IMR-90 (cell line): Measurements from ENCODE around the gene HNRNPM. TPM values are rescaled to one million over a fixed set of nuclear protein-coding genes. Genes with fewer than 3 reads are reported as not detected.

Experiments
- ATAC-seq: fragments of 200-7000 bp; cut with Tn5 transposase; 2 replicates; pipeline ENCODE4 v1.9.1; 2020; ENCODE audit warnings: low read depth, mild to moderate bottlenecking, moderate library complexity
- BruUV-seq: library from RNA; stranded (reverse); fragments of 400-500 nt; replicated peaks from 2 replicates; lab custom pipeline; 2021; lab: Mats Ljungman, UMichigan
- CTCF ChIA-PET: fragments of 300-600 bp; formaldehyde crosslinking; extraction: SDS; loops from one replicate; lab custom pipeline; 2021; ENCODE audit warnings: antibody characterized with exemption; lab: Yijun Ruan, JAX
- POLR2A ChIA-PET: fragments of 300-600 bp; sonication (Branson Sonifier 250); formaldehyde crosslinking; loops from one replicate; lab custom pipeline; 2022; ENCODE audit warnings: antibody characterized with exemption; ENCODE audit not compliant: unreplicated experiment; lab: Charles Lee
- DNase-seq: peaks from one replicate; pipeline ENCODE4 v3.0.0; 2013
- H2AFZ ChIP-seq: replicated peaks from 2 replicates; pipeline ENCODE3; 2013; ENCODE audit warnings: low read length, mild to moderate bottlenecking; ENCODE audit not compliant: poor library complexity
- H2AK5ac ChIP-seq: 2 replicates; pipeline ENCODE4 v1.6.1; 2013; ENCODE audit warnings: low read depth, low read length, inconsistent platforms
- H2AK9ac ChIP-seq: replicated peaks from 2 replicates; pipeline ENCODE3; 2013; ENCODE audit warnings: mild to moderate bottlenecking, low read depth, low read length, moderate library complexity; ENCODE audit not compliant: poor library complexity
- H2BK120ac ChIP-seq: 2 replicates; pipeline ENCODE4 v1.6.1; 2013; ENCODE audit warnings: low read depth, low read length, inconsistent platforms
- H2BK15ac ChIP-seq: 3 replicates; pipeline ENCODE4 v1.6.1; 2013; ENCODE audit warnings: low read depth, low read length, inconsistent platforms
- H2BK20ac ChIP-seq: 2 replicates; pipeline ENCODE4 v1.6.1; 2013; ENCODE audit warnings: low read depth, mild to moderate bottlenecking, inconsistent platforms, low read length, moderate library complexity
- H2BK5ac ChIP-seq: 2 replicates; pipeline ENCODE4 v1.6.1; 2013; ENCODE audit warnings: mild to moderate bottlenecking, low read depth, low read length, inconsistent platforms; ENCODE audit not compliant: poor library complexity, severe bottlenecking
- H3K14ac ChIP-seq: replicated peaks from 2 replicates; pipeline ENCODE4 v1.6.1; 2013; ENCODE audit warnings: low read depth, low read length, inconsistent platforms
- H3K18ac ChIP-seq: 2 replicates; pipeline ENCODE4 v1.6.1; 2013; ENCODE audit warnings: low read depth, low read length, control low read depth
- H3K23ac ChIP-seq: 2 replicates; pipeline ENCODE4 v1.6.1; 2013; ENCODE audit warnings: low read depth, low read length, inconsistent platforms
- H3K27ac ChIP-seq: 2 replicates; pipeline ENCODE4 v1.5.1; 2013; ENCODE audit warnings: mild to moderate bottlenecking, control low read depth, low read length; ENCODE audit not compliant: insufficient read depth
- H3K27me3 ChIP-seq: 2 replicates; pipeline ENCODE4 v1.6.1; 2013; ENCODE audit warnings: low read length; ENCODE audit not compliant: control insufficient read depth, insufficient read depth
- H3K36me3 ChIP-seq: 2 replicates; pipeline ENCODE4 v1.6.1; 2013; ENCODE audit warnings: low read length, mixed read lengths; ENCODE audit not compliant: control insufficient read depth, insufficient read depth
- H3K4ac ChIP-seq: 2 replicates; pipeline ENCODE4 v1.6.1; 2013; ENCODE audit warnings: low read depth, low read length, inconsistent platforms
- H3K4me1 ChIP-seq: 2 replicates; pipeline ENCODE4 v1.6.1; 2013; ENCODE audit warnings: low read length, mixed read lengths; ENCODE audit not compliant: control insufficient read depth, insufficient read depth
- H3K4me2 ChIP-seq: 2 replicates; pipeline ENCODE4 v1.6.1; 2013; ENCODE audit warnings: low read depth, mild to moderate bottlenecking, control low read depth, low read length, moderate library complexity
- H3K4me3 ChIP-seq: 2 replicates; pipeline ENCODE4 v1.5.1; 2013; ENCODE audit warnings: low read depth, mild to moderate bottlenecking, control low read depth, low read length, moderate library complexity; ENCODE audit not compliant: insufficient read depth
- H3K56ac ChIP-seq: 2 replicates; pipeline ENCODE4 v1.6.1; 2013; ENCODE audit warnings: low read length, inconsistent platforms; ENCODE audit not compliant: insufficient read depth; ENCODE audit errors: extremely low read depth
- H3K79me1 ChIP-seq, 2 experiments: 2 replicates each; pipeline ENCODE4 v1.6.1; 2013; ENCODE audit warnings: low read length in 2 of 2, inconsistent platforms in 1 of 2, low read depth in 1 of 2
- H3K9ac ChIP-seq: 2 replicates; pipeline ENCODE4 v1.6.1; 2013; ENCODE audit warnings: low read depth, low read length, control low read depth
- H3K9me1 ChIP-seq: 2 replicates; pipeline ENCODE4 v1.6.1; 2013; ENCODE audit warnings: low read length, inconsistent platforms; ENCODE audit not compliant: insufficient read depth
- H3K9me3 ChIP-seq: 2 replicates; pipeline ENCODE4 v1.6.1; 2013; ENCODE audit warnings: low read length; ENCODE audit not compliant: control insufficient read depth, insufficient read depth
- H4K20me1 ChIP-seq: 2 replicates; pipeline ENCODE4 v1.6.1; 2013; ENCODE audit warnings: low read length, inconsistent platforms; ENCODE audit not compliant: insufficient read depth
- H4K5ac ChIP-seq: 2 replicates; pipeline ENCODE4 v1.6.1; 2013; ENCODE audit warnings: mild to moderate bottlenecking, low read depth, low read length, control low read depth
- H4K8ac ChIP-seq, 2 experiments: 2 replicates each; pipeline ENCODE4 v1.6.1; 2013; ENCODE audit warnings: low read depth in 2 of 2, low read length in 2 of 2, control low read depth in 1 of 2, inconsistent platforms in 1 of 2
- H4K91ac ChIP-seq: 2 replicates; pipeline ENCODE4 v1.6.1; 2013; ENCODE audit warnings: low read depth, low read length, inconsistent platforms; ENCODE audit not compliant: insufficient read depth
- BHLHE40 ChIP-seq: fragments of 150-350 bp; IDR thresholded peaks from 2 replicates; pipeline ENCODE4 v1.6.1; 2016; ENCODE audit warnings: mild to moderate bottlenecking, low read depth, low read length
- CHD1 ChIP-seq: IDR thresholded peaks from 2 replicates; pipeline ENCODE4 v1.6.1; 2012; ENCODE audit warnings: low read depth, low read length, improper control_type of control experiment
- MAFK ChIP-seq: IDR thresholded peaks from 2 replicates; pipeline ENCODE4 v1.6.1; 2012; ENCODE audit warnings: low read depth, low read length, improper control_type of control experiment
- MAZ ChIP-seq: IDR thresholded peaks from 2 replicates; pipeline ENCODE4 v1.6.1; 2012; ENCODE audit warnings: low read depth, mild to moderate bottlenecking, low read length, improper control_type of control experiment, moderate library complexity, borderline replicate concordance
- MXI1 ChIP-seq: IDR thresholded peaks from 2 replicates; pipeline ENCODE4 v1.6.1; 2012; ENCODE audit warnings: low read depth, mild to moderate bottlenecking, low read length, moderate library complexity, borderline replicate concordance
- NFE2L2 ChIP-seq: fragments of 150-350 bp; IDR thresholded peaks from 2 replicates; pipeline ENCODE4 v1.6.1; 2016; ENCODE audit warnings: low read depth, mild to moderate bottlenecking, low read length
- POLR2A ChIP-seq: IDR thresholded peaks from 2 replicates; pipeline ENCODE4 v1.6.1; 2012; ENCODE audit warnings: mild to moderate bottlenecking, low read depth, low read length
- RAD21 ChIP-seq: IDR thresholded peaks from 2 replicates; pipeline ENCODE4 v1.6.1; 2012; ENCODE audit warnings: low read length, improper control_type of control experiment
- RCOR1 ChIP-seq: IDR thresholded peaks from 2 replicates; pipeline ENCODE4 v1.6.1; 2012; ENCODE audit warnings: mild to moderate bottlenecking, low read length, improper control_type of control experiment; ENCODE audit not compliant: insufficient replicate concordance
- RFX5 ChIP-seq: IDR thresholded peaks from 2 replicates; pipeline ENCODE4 v1.8.0; 2012; ENCODE audit warnings: low read depth, mild to moderate bottlenecking, low read length, moderate library complexity
- SMC3 ChIP-seq: fragments of 150-350 bp; IDR thresholded peaks from 2 replicates; pipeline ENCODE4 v1.6.1; 2016; ENCODE audit warnings: low read depth, mild to moderate bottlenecking, antibody characterized with exemption, low read length, moderate library complexity
- WGBS, 2 experiments: methylation state at CpG; one replicate each; pipeline versions ENCODE4 v1.1.5 to v1.1.7; 2013; ENCODE audit warnings: missing lambda C conversion rate in 2 of 2; ENCODE audit not compliant: insufficient read length in 1 of 2; ENCODE audit errors: extremely low coverage in 2 of 2; 5-methylcytosine and 5-hydroxymethylcytosine counted together
- dilution Hi-C: fragments of 300-500 bp; cut with HindIII; formaldehyde crosslinking; loops from one replicate; pipeline ENCODE4 v1.14.3; 2018; ENCODE audit warnings: low sequenced_read_pairs; ENCODE audit not compliant: unreplicated experiment
- in situ Hi-C: fragments of 300-500 bp; cut with MboI; formaldehyde crosslinking; loops from 3 replicates; pipeline ENCODE4 v1.14.3; 2019; ENCODE audit warnings: low sequenced_read_pairs, inconsistent platforms, mixed read lengths
- intact Hi-C: fragments of 100-400 bp; cut with micrococcal nuclease; formaldehyde crosslinking; loops from 2 replicates; pipeline ENCODE4 v1.10.0; 2022
- polyA plus RNA-seq, 3 experiments: library from polyadenylated mRNA; depleted of rRNA; stranded (reverse); fragments of >200 nt; gene quantifications; 2 replicates each; pipeline ENCODE4 v1.2.3, GENCODE V29; 2012; ENCODE audit warnings: low replicate concordance in 1 of 3
- total RNA-seq: library from RNA; depleted of rRNA; stranded (reverse); fragments of >200 nt; gene quantifications from 2 replicates; pipeline ENCODE4 v1.2.3, GENCODE V29; 2012
- TF ChIP-seq, protein P1 (sequence below): conservative IDR thresholded peaks from 2 replicates; pipeline ENCODE4 v1.5.1; 2012; ENCODE audit warnings: mild to moderate bottlenecking, low read depth, low read length, improper control_type of control experiment
- TF ChIP-seq, protein P2 (sequence below): fragments of 150-350 bp; IDR thresholded peaks from 2 replicates; pipeline ENCODE4 v1.6.1; 2017; ENCODE audit warnings: mild to moderate bottlenecking, antibody characterized with exemption, low read length, low read depth
- TF ChIP-seq, protein P3 (sequence below): fragments of 150-350 bp; IDR thresholded peaks from 2 replicates; pipeline ENCODE4 v1.6.1; 2016; ENCODE audit warnings: low read depth, mild to moderate bottlenecking, low read length, moderate library complexity, borderline replicate concordance

The HNRNPM gene
- total and polyA plus RNA-seq, 2 of the 4 experiments (the other 2 are of a cell fraction) = 75.6 to 197 TPM

DNA sequence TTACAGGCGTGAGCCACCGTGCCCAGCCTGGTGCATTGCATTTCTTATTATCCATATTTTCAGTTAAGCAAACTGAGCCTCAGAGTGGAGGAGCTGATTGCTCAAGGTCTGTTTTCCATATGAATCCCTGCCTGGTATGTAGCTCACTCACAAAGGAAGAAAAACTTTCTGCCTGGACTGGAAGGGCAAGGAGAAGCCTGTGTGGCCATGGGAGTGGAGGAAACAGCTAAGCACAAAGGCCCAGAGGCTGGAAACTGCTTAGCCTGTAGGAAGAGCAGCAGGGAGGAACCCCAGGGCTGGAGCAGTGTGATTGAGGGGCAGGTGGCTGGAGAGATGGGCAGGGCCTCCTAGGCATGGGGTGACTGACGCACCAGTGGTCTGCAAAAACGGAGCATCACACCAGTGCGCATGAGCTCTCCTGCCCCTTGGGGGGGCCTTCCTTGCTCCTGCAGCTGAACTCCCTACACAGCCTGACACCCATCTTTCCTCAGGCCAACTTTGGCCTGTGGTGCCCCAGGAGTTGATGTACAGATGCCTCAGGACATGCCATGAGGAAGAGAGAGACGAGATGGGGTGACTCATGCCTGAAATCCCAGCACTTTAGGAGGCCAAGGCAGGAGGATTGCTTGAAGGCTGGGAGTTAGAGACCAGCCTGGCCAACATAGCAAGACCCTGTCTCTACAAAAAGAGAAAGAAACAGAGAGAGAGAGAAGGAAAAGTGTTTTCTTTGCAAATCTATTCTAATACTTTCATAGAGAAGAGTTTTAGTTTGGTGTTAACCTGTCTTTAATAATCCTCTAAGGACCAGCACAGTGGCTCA, 2.8 kb upstream of the HNRNPM start:
- no peak overlapping the region for H3K23ac ChIP-seq
- no TSS peak for BruUV-seq
- dilution Hi-C loops = no loop called here

More for the DNA sequence above, 2.8 kb upstream of the HNRNPM start:
- H2BK5ac ChIP-seq = no peak overlapping the region
- no peak overlapping the region for H2AK9ac ChIP-seq
- H3K56ac ChIP-seq = no peak overlapping the region
- H2BK120ac ChIP-seq = no peak overlapping the region
- H3K79me1 ChIP-seq = peaks cover 0 to 14% of the 10 kb centered on the region in 2 experiments; a peak in 2 of 4 replicates
- H3K4me1 ChIP-seq = peaks cover 3% of the 10 kb centered on the region; the same call in 1 of the 2 replicates
- no peak overlapping the region for H3K4me3 ChIP-seq
- no peak overlapping the region for H4K8ac ChIP-seq
- no peak for TF ChIP-seq RCOR1
- TF ChIP-seq MAZ = no peak
- no peak for TF ChIP-seq RFX5
- no peak for TF ChIP-seq MXI1
- no peak for TF ChIP-seq POLR2A
- TF ChIP-seq CHD1 = no peak
- TF ChIP-seq, protein P1, sequence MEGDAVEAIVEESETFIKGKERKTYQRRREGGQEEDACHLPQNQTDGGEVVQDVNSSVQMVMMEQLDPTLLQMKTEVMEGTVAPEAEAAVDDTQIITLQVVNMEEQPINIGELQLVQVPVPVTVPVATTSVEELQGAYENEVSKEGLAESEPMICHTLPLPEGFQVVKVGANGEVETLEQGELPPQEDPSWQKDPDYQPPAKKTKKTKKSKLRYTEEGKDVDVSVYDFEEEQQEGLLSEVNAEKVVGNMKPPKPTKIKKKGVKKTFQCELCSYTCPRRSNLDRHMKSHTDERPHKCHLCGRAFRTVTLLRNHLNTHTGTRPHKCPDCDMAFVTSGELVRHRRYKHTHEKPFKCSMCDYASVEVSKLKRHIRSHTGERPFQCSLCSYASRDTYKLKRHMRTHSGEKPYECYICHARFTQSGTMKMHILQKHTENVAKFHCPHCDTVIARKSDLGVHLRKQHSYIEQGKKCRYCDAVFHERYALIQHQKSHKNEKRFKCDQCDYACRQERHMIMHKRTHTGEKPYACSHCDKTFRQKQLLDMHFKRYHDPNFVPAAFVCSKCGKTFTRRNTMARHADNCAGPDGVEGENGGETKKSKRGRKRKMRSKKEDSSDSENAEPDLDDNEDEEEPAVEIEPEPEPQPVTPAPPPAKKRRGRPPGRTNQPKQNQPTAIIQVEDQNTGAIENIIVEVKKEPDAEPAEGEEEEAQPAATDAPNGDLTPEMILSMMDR = no peak
- TF ChIP-seq MAFK = no peak
- TF ChIP-seq, protein P2, sequence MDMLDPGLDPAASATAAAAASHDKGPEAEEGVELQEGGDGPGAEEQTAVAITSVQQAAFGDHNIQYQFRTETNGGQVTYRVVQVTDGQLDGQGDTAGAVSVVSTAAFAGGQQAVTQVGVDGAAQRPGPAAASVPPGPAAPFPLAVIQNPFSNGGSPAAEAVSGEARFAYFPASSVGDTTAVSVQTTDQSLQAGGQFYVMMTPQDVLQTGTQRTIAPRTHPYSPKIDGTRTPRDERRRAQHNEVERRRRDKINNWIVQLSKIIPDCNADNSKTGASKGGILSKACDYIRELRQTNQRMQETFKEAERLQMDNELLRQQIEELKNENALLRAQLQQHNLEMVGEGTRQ = no peak
- TF ChIP-seq SMC3 = no peak
- TF ChIP-seq NFE2L2 = no peak
- TF ChIP-seq RAD21 = no peak
- no peak for TF ChIP-seq BHLHE40
- TF ChIP-seq, protein P3, sequence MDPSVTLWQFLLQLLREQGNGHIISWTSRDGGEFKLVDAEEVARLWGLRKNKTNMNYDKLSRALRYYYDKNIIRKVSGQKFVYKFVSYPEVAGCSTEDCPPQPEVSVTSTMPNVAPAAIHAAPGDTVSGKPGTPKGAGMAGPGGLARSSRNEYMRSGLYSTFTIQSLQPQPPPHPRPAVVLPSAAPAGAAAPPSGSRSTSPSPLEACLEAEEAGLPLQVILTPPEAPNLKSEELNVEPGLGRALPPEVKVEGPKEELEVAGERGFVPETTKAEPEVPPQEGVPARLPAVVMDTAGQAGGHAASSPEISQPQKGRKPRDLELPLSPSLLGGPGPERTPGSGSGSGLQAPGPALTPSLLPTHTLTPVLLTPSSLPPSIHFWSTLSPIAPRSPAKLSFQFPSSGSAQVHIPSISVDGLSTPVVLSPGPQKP = no peak
- H3K4ac ChIP-seq = no peak overlapping the region
- no CpG with 5 or more reads among the region's 6 CpGs for WGBS, 2 experiments
- H3K36me3 ChIP-seq = peaks cover 3% of the 10 kb centered on the region
- no peak overlapping the region for H3K4me2 ChIP-seq
- H4K5ac ChIP-seq = no peak overlapping the region
- intact Hi-C loops (no loop called here), in situ Hi-C loops (no loop called here)
- no peak overlapping the region for H2AK5ac ChIP-seq
- no peak overlapping the region; the same call in 1 of the 2 replicates for H4K91ac ChIP-seq
- no peak overlapping the region for H2BK15ac ChIP-seq
- no peak overlapping the region for H3K9ac ChIP-seq
- H3K27ac ChIP-seq = no peak overlapping the region
- H3K27me3 ChIP-seq = no peaks in the 10 kb centered on the region
- no peak for ATAC-seq
- no peak overlapping the region for H2BK20ac ChIP-seq
- no peaks in the 10 kb centered on the region for H3K9me1 ChIP-seq
- ChIA-PET CTCF (no interaction called here), POLR2A (interaction anchor here (0.6 kb wide), 1 partner anchor 1421 kb away, joined by 3 read pairs; no protein-coding TSS in a partner anchor)
- H3K18ac ChIP-seq = no peak overlapping the region
- H4K20me1 ChIP-seq = peaks cover 18% of the 10 kb centered on the region
- H3K14ac ChIP-seq = no peak overlapping the region
- H2AFZ ChIP-seq = no peak overlapping the region
- no peaks in the 10 kb centered on the region for H3K9me3 ChIP-seq
- no peak for DNase-seq
